Panc1 (cell line): ENCODE measurements around the gene DVL2.

Experiments
- POLR2AphosphoS5 ChIP-seq: IDR thresholded peaks from 2 replicates; pipeline ENCODE4 v1.6.1; 2012; ENCODE audit warnings: mild to moderate bottlenecking, low read depth, low read length, moderate library complexity
- TF ChIP-seq, protein P1 (sequence below): fragments of 450-650 bp; IDR thresholded peaks from 2 replicates; pipeline ENCODE4 v1.5.1; 2017; ENCODE audit warnings: mild to moderate bottlenecking
- TF ChIP-seq, protein P2 (sequence below), 2 experiments: IDR thresholded peaks; 2 replicates each; pipeline ENCODE4 v1.6.1; 2011 to 2012; ENCODE audit warnings: low read depth in 2 of 2, control low read depth in 1 of 2, low read length in 1 of 2, mild to moderate bottlenecking in 1 of 2, moderate library complexity in 1 of 2; ENCODE audit not compliant: insufficient read depth in 1 of 2

GRCh38 chr17:7191069-7191468 is 43.2 kb downstream of the DVL2 start:
- TF ChIP-seq, protein P1, sequence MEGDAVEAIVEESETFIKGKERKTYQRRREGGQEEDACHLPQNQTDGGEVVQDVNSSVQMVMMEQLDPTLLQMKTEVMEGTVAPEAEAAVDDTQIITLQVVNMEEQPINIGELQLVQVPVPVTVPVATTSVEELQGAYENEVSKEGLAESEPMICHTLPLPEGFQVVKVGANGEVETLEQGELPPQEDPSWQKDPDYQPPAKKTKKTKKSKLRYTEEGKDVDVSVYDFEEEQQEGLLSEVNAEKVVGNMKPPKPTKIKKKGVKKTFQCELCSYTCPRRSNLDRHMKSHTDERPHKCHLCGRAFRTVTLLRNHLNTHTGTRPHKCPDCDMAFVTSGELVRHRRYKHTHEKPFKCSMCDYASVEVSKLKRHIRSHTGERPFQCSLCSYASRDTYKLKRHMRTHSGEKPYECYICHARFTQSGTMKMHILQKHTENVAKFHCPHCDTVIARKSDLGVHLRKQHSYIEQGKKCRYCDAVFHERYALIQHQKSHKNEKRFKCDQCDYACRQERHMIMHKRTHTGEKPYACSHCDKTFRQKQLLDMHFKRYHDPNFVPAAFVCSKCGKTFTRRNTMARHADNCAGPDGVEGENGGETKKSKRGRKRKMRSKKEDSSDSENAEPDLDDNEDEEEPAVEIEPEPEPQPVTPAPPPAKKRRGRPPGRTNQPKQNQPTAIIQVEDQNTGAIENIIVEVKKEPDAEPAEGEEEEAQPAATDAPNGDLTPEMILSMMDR: no peak
- TF ChIP-seq, protein P2, sequence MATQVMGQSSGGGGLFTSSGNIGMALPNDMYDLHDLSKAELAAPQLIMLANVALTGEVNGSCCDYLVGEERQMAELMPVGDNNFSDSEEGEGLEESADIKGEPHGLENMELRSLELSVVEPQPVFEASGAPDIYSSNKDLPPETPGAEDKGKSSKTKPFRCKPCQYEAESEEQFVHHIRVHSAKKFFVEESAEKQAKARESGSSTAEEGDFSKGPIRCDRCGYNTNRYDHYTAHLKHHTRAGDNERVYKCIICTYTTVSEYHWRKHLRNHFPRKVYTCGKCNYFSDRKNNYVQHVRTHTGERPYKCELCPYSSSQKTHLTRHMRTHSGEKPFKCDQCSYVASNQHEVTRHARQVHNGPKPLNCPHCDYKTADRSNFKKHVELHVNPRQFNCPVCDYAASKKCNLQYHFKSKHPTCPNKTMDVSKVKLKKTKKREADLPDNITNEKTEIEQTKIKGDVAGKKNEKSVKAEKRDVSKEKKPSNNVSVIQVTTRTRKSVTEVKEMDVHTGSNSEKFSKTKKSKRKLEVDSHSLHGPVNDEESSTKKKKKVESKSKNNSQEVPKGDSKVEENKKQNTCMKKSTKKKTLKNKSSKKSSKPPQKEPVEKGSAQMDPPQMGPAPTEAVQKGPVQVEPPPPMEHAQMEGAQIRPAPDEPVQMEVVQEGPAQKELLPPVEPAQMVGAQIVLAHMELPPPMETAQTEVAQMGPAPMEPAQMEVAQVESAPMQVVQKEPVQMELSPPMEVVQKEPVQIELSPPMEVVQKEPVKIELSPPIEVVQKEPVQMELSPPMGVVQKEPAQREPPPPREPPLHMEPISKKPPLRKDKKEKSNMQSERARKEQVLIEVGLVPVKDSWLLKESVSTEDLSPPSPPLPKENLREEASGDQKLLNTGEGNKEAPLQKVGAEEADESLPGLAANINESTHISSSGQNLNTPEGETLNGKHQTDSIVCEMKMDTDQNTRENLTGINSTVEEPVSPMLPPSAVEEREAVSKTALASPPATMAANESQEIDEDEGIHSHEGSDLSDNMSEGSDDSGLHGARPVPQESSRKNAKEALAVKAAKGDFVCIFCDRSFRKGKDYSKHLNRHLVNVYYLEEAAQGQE (IDR thresholded peaks at IDR 0.05; ENCODE audit: insufficient read depth in 1 of 2, low read depth in 2 of 2, low read length in 1 of 2): no peak
- TF ChIP-seq POLR2AphosphoS5: no peak
